ENCODE measurements around the gene BMPR2.
"Not testable (repeated sequence)": the region's sequence is repeated elsewhere in the genome, so short reads cannot be mapped to it uniquely, and the experiment has no call there.

The BMPR2 gene

GRCh38 chr2:202542142-202542541 lies 166.0 kb downstream of the BMPR2 start:
- DNase-seq = no peak

- no peak for DNase-seq
Measured at GRCh38 chr2:202545523-202545922, 169.4 kb downstream of the BMPR2 start.

GRCh38 chr2:202545931-202546330 lies 169.8 kb downstream of the BMPR2 start:
- no peak for DNase-seq

- not testable (repeated sequence) for DNase-seq
Measured at GRCh38 chr2:202546499-202547141, 170.5 kb downstream of the BMPR2 start.

- no peak for DNase-seq
Measured at GRCh38 chr2:202548240-202548639, 172.1 kb downstream of the BMPR2 start.

GRCh38 chr2:202551000-202551399 lies 174.9 kb downstream of the BMPR2 start:
- DNase-seq = not testable (repeated sequence)

GRCh38 chr2:202555356-202555755 lies 179.2 kb downstream of the BMPR2 start:
- DNase-seq = no peak

GRCh38 chr2:202560200-202560599 lies 184.1 kb downstream of the BMPR2 start:
- no peak for DNase-seq

- no peak for DNase-seq
Measured at GRCh38 chr2:202564226-202564625, 188.1 kb downstream of the BMPR2 start.

GRCh38 chr2:202566286-202566685 lies 190.2 kb downstream of the BMPR2 start:
- no peak for DNase-seq

GRCh38 chr2:202574541-202574940 lies 198.4 kb downstream of the BMPR2 start:
- DNase-seq = no peak

- DNase-seq = not testable (repeated sequence)
Measured at GRCh38 chr2:202575194-202575593, 199.1 kb downstream of the BMPR2 start.

GRCh38 chr2:202577250-202578183 lies 201.4 kb downstream of the BMPR2 start:
- DNase-seq = no peak

- DNase-seq = not testable (repeated sequence)
Measured at GRCh38 chr2:202582846-202583245, 206.7 kb downstream of the BMPR2 start.

- no peak for DNase-seq
Measured at GRCh38 chr2:202583709-202584219, 207.6 kb downstream of the BMPR2 start.

- DNase-seq = peak in 1 of 2 experiments; percentile 67
Measured at GRCh38 chr2:202588647-202589581, 212.8 kb downstream of the BMPR2 start.

- DNase-seq = no peak
Measured at GRCh38 chr2:202589582-202589949, 213.4 kb downstream of the BMPR2 start.

GRCh38 chr2:202592566-202592965 lies 216.4 kb downstream of the BMPR2 start:
- DNase-seq = no peak

- DNase-seq = no peak
Measured at GRCh38 chr2:202599105-202599504, 223.0 kb downstream of the BMPR2 start.

GRCh38 chr2:202599911-202600310 lies 223.8 kb downstream of the BMPR2 start:
- DNase-seq = no peak

- no peak for DNase-seq
Measured at GRCh38 chr2:202604699-202605098, 228.6 kb downstream of the BMPR2 start.

- DNase-seq = no peak
Measured at GRCh38 chr2:202605174-202605573, 229.0 kb downstream of the BMPR2 start.
